Measurements from ENCODE around the gene GMPR2. TPM values are rescaled to one million over a fixed set of nuclear protein-coding genes. Genes with fewer than 3 reads are reported as not detected.
A peak's percentile ranks its signal among the peaks of the same experiment; 100 is the strongest.
"Not testable (repeated sequence)": the region's sequence is repeated elsewhere in the genome, so short reads cannot be mapped to it uniquely, and the experiment has no call there.

Gene GMPR2
- total RNA-seq, 2 donors from 2014 or later: 62.4 to 64.8 TPM

DNA sequence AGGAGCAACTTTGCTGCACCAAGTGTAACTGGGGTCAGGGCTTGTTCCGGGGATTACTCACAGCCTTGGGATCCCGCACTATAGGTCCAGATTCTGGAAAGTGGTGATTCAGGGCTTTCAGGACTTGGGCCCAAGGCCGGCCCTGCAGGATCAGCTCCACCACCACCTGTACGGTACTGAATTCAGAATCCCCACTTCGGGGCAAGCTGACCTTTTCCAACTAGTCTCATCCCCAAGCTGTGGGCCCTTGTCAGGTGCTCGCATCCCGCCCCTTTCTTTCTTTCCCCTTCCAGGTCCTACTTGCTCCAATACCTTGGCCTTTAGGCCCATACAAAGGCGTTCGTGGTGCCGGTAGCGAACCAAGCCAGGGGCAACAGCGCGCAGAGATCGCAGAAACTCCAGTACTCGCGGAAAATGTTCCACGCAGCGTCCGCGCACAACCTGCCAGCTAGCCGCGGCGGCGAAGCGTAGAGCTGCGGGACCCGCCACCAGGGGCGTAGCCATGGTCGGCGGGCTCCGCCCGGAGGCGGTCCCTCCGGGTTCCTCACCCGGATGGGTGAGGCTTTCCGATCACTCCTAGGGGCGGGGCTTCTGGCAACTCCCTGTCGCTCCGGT is 9.2 kb downstream of the GMPR2 start:
- intact Hi-C loops (cut with DNase I, micrococcal nuclease): loop anchor here in 1 of 2 donors (5.0 kb wide), 1 partner anchor 55 kb away; the partner anchor contains the start of genes DHRS1 and NOP9
- DNase-seq (peak; percentile 95), ATAC-seq (peak; percentile 87)

DNA sequence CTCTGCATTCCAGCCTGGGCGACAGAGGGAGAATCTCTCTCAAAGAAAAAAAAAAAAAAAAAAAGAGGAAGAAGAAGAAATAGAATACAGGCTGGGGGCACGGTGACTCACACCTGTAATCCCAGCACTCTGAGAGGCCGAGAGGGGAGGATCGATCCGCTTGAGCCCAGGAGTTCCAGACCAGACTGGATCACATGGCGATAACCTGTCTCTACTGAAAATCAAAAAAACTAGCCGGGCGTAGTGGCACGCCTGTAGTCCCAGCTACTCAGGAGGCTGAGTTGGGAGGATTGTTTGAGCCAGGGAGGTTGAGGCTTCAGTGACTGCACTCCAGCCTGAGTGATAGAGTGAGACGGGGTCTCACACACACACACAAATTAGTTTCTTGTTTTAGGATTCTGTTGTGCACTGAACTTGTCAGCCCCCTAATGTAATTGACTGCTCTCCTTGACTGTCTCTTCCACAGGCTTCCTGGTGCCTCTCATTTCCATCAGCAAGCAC is 10.7 kb downstream of the GMPR2 start:
- DNase-seq (peak in 1 of 2 donors; percentile 45), ATAC-seq (peak; percentile 7)
- intact Hi-C loops (cut with DNase I, micrococcal nuclease): loop anchor here in 1 of 2 donors (5.0 kb wide), 1 partner anchor 54 kb away; the partner anchor contains the start of genes DHRS1 and NOP9

DNA sequence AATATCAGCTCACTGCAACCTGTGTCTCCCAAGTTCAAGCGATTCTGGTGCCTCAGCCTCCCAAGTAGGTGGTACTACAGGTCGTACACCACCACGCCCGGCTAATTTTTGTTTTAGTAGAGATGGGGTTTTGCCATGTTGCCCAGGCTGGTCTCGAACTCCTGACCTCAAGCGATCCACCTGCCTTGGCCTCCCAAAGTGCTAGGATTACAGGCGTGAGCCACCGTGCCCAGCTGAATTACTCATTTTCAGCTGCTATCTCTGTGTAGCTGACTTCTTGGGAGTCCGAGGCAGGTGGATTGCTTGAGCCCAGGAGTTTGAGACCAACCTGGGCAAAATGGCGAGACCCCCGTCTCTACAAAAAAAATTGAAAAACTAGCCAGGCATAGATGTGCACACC is 12.6 kb downstream of the GMPR2 start:
- intact Hi-C loops (cut with DNase I, micrococcal nuclease); DNase-seq: not testable (repeated sequence)

DNA sequence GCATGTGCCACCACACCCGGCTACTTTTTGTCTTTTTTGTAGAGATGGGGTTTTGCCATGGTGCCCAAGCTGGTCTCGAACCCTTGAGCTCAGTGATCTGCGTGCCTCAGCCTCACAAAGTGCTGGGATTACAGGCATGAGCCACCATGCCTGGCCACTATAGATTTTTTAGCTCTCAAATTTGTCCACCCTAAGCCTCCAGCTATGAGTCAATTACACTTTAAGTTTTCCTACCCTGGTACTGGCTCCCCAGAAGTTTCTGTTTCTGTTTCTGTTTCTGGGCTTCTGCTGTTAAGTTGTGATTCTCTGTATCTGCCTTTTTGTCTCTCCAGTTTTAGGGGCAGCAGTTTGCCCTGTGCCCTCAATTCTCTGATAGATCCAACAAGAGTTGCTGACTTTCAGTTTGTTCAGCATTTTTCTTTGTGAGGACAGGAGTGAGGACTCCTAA is 14.1 kb downstream of the GMPR2 start:
- ATAC-seq: no peak
- DNase-seq: peak in 1 of 2 donors; percentile 14
- intact Hi-C loops (cut with DNase I, micrococcal nuclease): no loop called here

More for the DNA sequence above, 12.6 kb downstream of the GMPR2 start:
- ATAC-seq: not testable (repeated sequence)

DNA sequence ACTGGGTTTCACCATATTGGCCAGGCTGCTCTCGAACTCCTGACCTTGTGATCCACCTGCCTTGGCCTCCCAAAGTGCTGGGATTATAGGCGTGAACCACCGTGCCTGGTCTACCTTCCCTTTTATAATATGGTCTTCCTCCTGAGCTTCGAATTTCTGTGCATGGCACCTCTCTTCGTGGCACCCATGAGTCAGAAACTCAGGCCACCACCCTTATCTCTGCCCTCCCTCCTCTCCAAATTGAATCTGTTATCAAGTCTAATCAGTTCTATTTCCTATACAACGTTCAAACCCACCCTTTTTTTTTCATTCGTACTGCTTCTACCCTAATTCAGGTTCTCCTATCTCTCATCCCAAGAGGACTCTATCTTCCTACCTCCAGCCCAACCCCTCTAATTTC is 14.7 kb downstream of the GMPR2 start:
- intact Hi-C loops (cut with DNase I, micrococcal nuclease): no loop called here
- ATAC-seq (no peak), DNase-seq (peak in 1 of 2 donors; percentile 6)

DNA sequence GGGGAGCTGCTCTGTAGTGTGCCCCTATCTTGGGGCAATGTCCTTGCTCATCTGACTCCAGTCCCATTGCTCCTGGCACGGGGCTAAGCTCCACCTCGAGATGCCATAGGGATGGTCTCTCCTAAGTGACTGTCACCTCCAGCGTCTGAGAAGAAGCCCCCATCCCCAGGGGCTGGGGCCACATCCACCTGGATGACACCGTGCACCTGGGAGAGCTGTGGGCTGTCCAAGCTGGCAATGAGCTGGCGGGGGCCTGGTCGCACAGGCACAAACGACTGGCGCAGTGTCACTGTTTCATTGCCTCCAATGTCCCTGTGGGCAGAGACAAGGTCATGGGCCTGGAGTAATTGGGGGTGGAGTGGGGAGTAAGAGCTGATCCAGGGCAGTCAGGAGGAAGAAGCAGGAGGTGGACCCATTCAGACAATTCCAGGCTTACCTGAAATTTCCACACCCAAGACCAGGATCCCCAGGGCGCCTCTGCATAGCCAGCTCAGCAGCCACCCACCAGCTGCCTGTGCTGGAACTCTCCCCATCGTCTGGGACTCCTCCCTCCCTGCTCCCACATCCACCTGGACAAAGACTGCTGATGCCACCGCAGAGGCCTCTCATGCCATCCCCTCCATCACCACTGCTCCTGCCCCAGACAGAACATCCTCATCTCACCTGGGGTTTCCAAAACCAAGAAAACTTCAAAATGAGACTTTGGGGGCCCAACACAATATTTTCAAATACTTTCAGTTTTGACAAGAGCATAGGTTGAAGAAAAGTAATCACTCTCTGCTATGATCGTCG is 16.7 kb downstream of the GMPR2 start:
- DNase-seq (no peak), ATAC-seq (no peak)
- intact Hi-C loops (cut with DNase I, micrococcal nuclease): no loop called here

DNA sequence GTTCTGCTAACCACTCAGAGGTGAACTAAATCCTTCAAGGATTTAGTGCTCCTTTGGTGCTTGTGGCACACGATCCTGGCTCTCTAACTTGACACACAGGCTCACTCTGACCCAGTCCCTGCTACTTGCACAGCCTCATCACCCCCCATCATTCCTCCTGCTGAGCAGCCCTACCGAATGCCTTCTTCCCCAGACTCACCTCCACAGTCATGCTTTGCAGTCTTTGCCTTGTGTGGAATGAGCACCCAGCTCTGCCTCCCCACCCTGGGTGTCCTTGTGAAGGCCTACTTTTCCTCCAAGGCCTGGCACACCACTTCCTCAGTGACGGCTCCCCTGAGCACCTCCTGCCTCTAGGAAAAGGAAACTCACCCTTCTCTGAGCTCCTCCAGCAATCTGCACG is 17.6 kb downstream of the GMPR2 start:
- intact Hi-C loops (cut with DNase I, micrococcal nuclease): no loop called here
- ATAC-seq (no peak), DNase-seq (no peak)

DNA sequence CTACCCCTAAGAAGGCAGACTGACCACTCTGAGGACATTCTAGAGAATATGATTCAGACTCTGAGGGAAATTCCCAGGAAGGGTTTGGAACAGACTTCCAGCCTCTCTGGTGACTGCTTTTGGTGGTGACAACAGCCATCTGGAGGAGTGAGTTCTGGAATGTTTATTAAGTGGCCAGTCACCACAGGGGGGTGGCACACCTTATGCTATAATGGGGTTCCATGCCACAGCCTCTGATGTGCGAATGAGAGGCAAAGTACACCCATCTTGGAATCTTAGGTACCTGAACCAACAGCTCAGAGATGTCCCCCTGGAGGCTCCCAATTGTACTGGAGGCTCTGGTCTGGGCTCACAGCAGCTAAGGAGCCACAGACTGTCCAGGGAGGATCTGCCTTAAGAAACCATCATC is 19.2 kb downstream of the GMPR2 start:
- intact Hi-C loops (cut with DNase I, micrococcal nuclease): no loop called here
- DNase-seq: peak in 1 of 2 donors; percentile 1
- no peak for ATAC-seq

DNA sequence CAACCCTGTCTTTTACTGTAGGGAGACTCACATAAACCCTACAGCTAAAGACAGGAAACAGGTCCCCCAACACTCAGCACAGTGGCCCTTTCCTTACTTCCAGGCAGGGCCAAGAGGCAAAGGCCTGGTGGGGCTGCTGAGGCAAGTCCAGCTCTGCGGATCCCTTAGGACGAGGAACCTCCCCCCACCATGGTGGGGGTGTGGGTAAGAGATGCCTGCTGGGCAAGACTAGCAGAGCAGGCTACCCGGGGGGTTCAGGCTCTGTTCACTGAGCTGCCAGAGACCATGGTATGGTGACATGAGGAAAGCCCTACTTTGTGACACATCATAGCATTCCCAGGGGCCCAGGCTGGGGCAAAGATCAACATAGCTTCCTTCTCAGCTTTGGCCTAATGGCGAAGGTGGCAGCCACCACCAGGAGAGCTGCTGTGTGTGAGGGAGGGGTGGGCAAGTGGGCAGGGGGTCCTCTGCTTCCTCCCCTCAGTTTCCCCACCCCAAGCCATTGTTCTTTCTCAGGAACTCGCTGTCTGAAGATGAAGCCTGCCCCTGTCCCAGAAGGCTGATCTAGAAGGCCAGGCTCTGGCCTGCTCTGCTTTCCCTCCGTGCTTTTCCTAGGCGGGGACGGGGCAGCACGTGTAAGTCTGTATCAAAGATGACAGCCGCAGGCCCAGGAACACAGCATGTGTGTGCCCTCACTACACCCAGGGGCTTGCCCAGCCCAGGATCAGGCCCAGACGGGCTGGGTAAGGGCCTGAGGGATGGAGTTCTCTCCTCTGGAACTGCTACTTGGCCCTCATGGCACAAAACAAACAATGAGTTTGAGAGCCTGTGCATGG is 19.8 kb downstream of the GMPR2 start:
- intact Hi-C loops (cut with DNase I, micrococcal nuclease): no loop called here
- DNase-seq (peak in 1 of 2 donors; percentile 8), ATAC-seq (no peak)

DNA sequence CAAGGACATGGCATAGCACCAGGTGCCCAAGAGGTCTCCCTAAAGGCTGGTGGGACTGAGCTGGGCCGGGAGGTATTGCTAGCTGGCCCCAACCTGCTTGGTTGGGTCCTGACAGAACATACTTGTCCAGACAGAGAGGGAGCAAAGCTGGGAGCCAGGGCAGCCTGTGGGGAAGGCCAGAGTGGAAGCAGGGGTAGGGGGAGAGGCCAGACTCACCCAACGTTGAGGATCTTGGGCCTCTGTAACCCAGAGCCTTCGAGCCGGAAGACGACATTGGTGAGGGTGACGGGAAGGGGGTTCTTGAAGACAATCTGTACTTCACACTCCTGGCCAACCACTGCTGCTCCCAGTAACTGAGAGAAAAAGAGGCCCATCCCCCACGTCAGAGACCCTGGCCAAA is 21.2 kb downstream of the GMPR2 start:
- no peak for DNase-seq
- ATAC-seq: no peak
- intact Hi-C loops (cut with DNase I, micrococcal nuclease): no loop called here

DNA sequence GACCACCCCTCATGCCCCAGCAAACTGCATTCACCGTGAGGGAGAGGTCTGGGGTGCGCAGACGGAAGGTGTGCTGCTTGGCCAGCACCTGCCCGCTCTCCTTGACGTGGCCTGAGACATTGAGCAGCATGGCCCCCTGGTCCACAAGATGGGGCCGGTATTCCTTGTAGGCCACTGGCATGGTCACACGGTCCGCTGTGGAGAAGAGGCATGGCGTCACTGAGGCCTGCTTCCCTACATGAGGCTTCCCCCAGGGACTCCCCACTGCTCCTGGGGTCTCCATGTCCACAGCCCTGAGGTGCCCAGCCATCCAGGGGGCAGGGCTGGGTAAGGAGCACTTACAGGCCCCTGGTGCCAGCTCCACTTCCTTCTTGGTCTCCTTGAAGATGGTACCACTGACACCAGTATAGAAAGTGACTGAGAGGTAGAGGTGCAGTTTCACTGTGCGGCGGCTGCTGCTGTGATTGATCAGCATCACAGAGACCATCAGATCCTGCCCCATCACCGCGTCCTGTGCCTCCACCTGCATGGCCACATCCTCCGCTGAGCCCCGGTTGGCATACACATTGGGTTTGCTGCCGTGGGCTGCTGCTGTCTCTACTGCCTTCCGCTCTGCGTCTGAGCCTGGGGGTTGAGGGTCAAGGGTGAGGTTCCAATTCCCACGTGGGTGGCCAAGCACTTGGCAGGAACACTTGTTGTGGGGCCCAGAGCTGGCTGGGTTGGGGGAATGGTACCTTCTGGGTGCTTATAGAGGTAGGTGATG is 22.1 kb downstream of the GMPR2 start:
- intact Hi-C loops (cut with DNase I, micrococcal nuclease): no loop called here
- no peak for ATAC-seq
- peak in 1 of 2 donors; percentile 14 for DNase-seq

DNA sequence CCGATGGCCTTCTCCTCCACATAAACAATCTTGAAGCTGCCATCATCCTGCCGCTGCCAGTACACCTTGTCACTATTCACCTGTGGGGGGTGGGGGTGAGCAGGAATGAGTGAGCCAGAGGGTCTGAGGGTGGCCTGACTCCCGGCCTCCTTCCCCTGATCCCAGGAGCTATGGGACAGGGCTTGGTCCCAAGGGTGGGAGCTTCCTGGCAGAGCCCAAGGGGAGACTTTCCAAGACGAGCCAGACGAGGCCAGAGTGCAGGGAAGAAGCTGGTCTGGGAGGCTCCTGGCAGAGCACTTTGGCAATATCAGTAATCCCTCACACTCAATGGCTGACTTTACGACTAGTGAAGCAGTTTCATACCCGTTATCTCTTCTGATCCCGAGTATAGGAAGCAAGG is 22.7 kb downstream of the GMPR2 start:
- DNase-seq (peak in 1 of 2 donors; percentile 18), ATAC-seq (no peak)
- intact Hi-C loops (cut with DNase I, micrococcal nuclease): no loop called here

DNA sequence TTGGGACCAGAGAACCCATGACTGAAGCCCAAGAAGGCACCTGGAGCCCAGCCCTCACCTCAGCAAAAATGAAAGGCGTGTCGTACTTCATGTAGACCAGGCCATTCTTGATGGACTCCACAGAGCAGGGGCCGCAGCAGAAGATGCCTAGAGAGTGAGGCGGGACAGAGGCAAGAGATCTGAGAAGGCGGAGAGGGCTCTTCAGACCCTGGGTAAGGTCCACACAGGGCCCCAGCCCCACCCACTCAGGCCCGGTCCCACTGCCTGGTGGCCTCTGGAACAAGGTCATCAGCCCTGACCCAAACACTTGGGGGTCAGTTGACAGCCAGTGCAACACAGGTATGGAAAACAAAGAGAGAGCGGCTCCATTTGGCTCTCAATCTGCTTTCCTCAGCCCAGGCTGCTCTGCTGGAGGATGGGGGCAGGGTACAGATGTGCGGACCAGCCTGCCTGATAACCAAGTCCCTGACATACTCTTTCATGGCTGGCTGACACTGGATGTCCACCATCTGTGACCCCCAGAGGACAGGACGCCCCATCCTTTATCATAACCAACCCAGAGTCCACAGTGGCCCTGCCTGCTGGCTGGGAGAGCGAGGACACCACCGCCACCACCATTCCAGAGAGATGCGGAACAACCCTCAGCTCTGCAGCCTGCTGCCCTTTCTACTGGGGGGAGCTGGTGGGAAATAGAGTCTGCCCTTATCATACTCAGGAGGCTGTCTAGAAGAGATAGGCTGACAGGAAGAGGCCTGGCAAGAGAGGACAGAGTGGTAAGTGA is 23.4 kb downstream of the GMPR2 start:
- DNase-seq: peak in 1 of 2 donors; percentile 13
- no peak for ATAC-seq
- intact Hi-C loops (cut with DNase I, micrococcal nuclease): no loop called here

DNA sequence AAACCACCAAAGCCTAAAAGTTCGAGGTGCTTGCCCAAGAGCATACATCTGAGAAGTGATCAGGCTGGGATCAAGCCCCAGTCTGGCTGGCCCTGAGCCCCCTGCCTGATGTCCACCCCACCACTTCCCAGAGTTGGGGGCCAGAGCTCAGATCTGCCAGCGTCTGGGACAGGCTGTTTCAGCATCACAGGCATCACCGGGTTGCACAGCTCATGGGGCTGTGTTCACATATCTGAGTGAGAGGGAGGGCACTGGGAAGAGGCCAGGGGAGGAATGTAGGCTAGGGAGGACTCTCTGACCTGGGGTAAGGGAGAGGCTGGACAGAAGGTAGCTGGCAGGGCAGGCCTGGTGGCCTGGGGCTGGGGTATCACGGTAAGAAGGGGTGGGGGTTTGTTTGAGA is 24.2 kb downstream of the GMPR2 start:
- no peak for ATAC-seq
- no peak for DNase-seq
- intact Hi-C loops (cut with DNase I, micrococcal nuclease): no loop called here

DNA sequence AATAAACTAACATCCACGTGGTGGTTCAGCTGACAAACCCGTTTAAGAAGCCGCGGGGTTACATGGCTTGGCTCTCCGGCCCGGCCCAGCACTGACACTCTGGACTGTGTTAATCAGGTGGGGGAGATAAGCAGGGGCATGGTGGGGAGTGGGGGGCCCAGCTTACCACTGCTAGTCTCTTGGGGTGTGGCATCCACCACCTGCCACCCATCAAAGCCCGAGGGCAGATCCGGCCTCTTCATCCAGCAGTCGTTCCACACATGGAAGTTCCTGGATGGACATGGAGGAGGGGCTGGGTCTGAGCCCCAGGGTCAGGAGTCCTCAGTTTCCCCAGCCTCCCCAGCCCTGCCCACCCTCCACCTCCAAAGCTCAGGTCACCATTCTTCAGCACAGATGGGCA is 25.4 kb downstream of the GMPR2 start:
- intact Hi-C loops (cut with DNase I, micrococcal nuclease): no loop called here
- DNase-seq (no peak), ATAC-seq (no peak)

DNA sequence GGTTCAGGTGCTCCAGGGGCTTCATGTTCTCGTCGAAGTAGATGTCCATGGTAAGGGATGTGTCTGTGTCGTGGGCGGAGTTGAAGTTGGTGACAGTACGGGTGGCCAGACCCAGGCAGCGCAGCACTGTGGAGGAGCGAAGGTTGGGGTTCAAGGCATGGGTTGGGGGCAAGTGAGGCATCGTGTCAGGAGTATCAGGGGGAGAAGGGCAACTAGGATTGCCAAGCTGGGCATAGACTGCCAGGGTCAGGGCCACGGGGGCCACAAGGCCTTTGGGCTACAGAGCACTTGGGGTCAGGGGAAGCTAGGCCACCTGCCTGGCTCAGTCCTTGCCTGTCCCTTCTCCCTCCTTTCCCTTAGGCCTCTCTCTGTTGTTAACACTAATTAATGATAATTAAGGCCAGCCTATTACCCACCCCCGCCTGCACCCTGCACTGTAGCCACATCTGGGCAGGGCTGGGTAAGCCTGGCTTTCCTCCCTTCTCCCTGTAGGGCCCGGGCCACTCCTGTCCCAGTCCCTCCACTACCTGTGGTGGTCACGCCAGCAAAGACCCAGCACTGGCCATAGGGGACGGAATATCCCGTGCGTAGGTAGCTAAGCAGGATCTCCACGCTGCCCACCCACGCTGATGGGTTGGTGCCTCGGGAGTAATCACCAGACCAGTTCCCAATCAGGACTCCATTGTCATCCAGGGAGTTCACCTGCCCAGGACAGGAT is 26.0 kb downstream of the GMPR2 start:
- intact Hi-C loops (cut with DNase I, micrococcal nuclease): no loop called here
- no peak for DNase-seq
- ATAC-seq: no peak
